Endothelial cell (in vitro differentiated cells): Measurements from ENCODE around the gene CFAP44. TPM values are rescaled to one million over a fixed set of nuclear protein-coding genes. Genes with fewer than 3 reads are reported as not detected.

ENCODE experiments used
- DNase-seq: peaks from one replicate; pipeline ENCODE4 v3.0.0; 2021; ENCODE audit warnings: low spot score
- H3K27ac Mint-ChIP-seq: one replicate; pipeline ENCODE4 v1.8.0; 2021; ENCODE audit warnings: mixed read lengths, inconsistent platforms; ENCODE audit not compliant: unreplicated experiment
- H3K27me3 Mint-ChIP-seq: one replicate; pipeline ENCODE4 v1.8.0; 2021; ENCODE audit warnings: mild to moderate bottlenecking, moderate library complexity, mixed read lengths, inconsistent platforms; ENCODE audit not compliant: unreplicated experiment
- H3K36me3 Mint-ChIP-seq: one replicate; pipeline ENCODE4 v1.8.0; 2021; ENCODE audit warnings: mild to moderate bottlenecking, low read depth, mixed read lengths, inconsistent platforms; ENCODE audit not compliant: unreplicated experiment
- H3K4me1 Mint-ChIP-seq: one replicate; pipeline ENCODE4 v1.8.0; 2021; ENCODE audit warnings: mild to moderate bottlenecking, mixed read lengths, inconsistent platforms; ENCODE audit not compliant: unreplicated experiment
- H3K4me3 Mint-ChIP-seq: one replicate; pipeline ENCODE4 v1.8.0; 2021; ENCODE audit warnings: mild to moderate bottlenecking, mixed read lengths, inconsistent platforms; ENCODE audit not compliant: unreplicated experiment
- H3K9me3 Mint-ChIP-seq: one replicate; pipeline ENCODE4 v1.8.0; 2021; ENCODE audit warnings: mixed read lengths, inconsistent platforms; ENCODE audit not compliant: unreplicated experiment
- microRNA-seq: library from miRNA; unstranded; fragments of <30 nt; microRNA quantifications from one replicate; pipeline ENCODE4, GENCODE V29; 2020; ENCODE audit not compliant: unreplicated experiment
- total RNA-seq: library from RNA; stranded (reverse); fragmentation: NEBNext Ultra II Directional; extraction: Animal tissue kit (Norgen Biotek cat#: 25700); gene quantifications from one replicate; pipeline ENCODE4 v1.2.1, GENCODE V29; 2021; ENCODE audit not compliant: unreplicated experiment
- TF ChIP-seq, protein P1 (sequence below): fragments of 200-600 bp; sonication (generic); IDR thresholded peaks from one replicate; pipeline ENCODE4 v1.5.0; 2021; ENCODE audit warnings: antibody characterized with exemption; ENCODE audit not compliant: unreplicated experiment

The CFAP44 gene
- total RNA-seq, 1 donor from 2014 or later: 1.7 TPM

DNA sequence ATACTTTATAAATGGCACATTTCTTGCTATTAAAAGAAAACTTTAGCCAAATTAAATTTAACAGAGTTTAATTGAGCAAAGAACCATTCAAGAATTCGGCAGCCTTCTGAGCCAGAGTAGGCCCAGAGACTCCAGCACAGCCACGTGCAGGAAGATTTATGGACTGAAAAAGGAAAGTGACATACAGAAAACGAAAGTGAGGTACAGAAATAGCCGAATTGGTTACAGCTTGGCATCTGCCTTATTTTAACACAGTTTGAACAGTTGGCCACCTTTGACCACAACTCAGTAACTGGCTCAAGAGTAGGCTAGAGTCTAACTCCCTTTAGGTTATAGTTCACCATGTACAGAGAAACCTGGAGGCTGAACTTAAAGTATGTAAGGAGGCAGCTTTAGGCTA, 17.6 kb downstream of the CFAP44 start:
- H3K27ac Mint-ChIP-seq: no peak overlapping the region
- no peak overlapping the region for H3K4me3 Mint-ChIP-seq
- H3K9me3 Mint-ChIP-seq: no peaks in the 10 kb centered on the region
- no peaks in the 10 kb centered on the region for H3K4me1 Mint-ChIP-seq
- no peaks in the 10 kb centered on the region for H3K27me3 Mint-ChIP-seq
- H3K36me3 Mint-ChIP-seq: peaks cover 13% of the 10 kb centered on the region
- TF ChIP-seq, protein P1, sequence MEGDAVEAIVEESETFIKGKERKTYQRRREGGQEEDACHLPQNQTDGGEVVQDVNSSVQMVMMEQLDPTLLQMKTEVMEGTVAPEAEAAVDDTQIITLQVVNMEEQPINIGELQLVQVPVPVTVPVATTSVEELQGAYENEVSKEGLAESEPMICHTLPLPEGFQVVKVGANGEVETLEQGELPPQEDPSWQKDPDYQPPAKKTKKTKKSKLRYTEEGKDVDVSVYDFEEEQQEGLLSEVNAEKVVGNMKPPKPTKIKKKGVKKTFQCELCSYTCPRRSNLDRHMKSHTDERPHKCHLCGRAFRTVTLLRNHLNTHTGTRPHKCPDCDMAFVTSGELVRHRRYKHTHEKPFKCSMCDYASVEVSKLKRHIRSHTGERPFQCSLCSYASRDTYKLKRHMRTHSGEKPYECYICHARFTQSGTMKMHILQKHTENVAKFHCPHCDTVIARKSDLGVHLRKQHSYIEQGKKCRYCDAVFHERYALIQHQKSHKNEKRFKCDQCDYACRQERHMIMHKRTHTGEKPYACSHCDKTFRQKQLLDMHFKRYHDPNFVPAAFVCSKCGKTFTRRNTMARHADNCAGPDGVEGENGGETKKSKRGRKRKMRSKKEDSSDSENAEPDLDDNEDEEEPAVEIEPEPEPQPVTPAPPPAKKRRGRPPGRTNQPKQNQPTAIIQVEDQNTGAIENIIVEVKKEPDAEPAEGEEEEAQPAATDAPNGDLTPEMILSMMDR: no peak
- no peak for DNase-seq

DNA sequence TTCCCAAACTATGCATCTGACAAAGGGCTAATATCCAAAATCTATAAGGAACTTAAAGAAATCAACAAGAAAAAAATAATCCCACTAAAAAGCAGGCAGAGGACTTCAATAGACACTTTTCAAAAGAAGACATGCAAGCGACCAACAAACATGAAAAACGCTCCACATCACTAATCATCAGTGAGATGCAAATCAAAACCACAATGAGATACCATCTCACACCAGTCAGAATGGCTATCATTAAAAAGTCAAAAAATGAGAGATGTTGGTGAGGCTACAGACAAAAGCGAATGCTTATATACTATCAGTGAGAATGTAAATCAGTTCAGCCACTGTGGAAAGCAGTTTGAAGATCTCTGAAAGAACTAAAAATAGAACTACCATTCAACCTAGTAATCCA, 20.2 kb downstream of the CFAP44 start:
- peaks cover 8% of the 10 kb centered on the region for H3K36me3 Mint-ChIP-seq
- H3K27me3 Mint-ChIP-seq: no peaks in the 10 kb centered on the region
- no peak for DNase-seq
- H3K27ac Mint-ChIP-seq: no peak overlapping the region
- TF ChIP-seq, protein P1: no peak
- H3K4me1 Mint-ChIP-seq: no peaks in the 10 kb centered on the region
- H3K9me3 Mint-ChIP-seq: no peaks in the 10 kb centered on the region
- no peak overlapping the region for H3K4me3 Mint-ChIP-seq

DNA sequence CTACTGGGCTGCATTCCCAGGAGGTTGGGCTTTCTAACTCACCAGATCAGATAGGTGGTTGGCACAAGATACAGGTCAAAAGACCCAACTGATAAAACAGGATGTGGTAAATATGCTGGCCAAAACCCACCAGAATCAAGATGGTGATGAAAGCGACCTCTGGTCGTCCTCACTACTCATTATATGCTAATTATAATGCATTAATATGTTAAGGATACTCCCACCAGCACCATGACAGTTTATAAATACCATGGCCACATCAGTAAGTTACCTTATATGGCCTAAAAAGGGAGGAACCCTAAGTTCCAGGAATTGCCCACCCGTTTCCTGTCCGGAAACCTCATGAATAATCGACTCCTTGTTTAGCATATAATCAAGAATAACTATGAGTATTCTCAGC, 31.6 kb downstream of the CFAP44 start:
- Mint-ChIP-seq H3K27me3 (peaks cover 7% of the 10 kb centered on the region), H3K9me3 (peaks cover 12% of the 10 kb centered on the region), H3K4me1 (no peaks in the 10 kb centered on the region), H3K36me3 (peaks cover 6% of the 10 kb centered on the region), H3K27ac (no peak overlapping the region), H3K4me3 (no peak overlapping the region)
- TF ChIP-seq, protein P1: no peak
- no peak for DNase-seq

DNA sequence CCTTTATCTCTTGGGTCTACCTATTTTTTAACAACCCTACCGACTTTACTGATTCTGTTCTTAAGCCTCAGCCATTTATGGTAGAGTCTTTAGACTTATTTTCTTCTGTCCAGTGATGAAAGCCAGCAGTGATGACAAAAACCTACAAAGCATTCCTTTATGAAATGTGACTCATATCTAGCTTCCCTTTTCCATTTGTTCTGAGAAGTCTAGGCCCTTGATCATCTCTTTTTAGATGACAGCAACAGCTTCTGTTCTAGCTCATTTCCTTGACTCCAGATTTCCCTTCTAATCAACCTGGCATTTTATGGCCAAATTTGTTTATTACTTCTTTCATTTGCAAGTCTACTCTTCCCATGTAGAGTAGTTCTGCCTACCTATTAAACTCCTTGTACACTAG, 36.1 kb downstream of the CFAP44 start:
- DNase-seq: no peak
- H3K9me3 Mint-ChIP-seq: no peaks in the 10 kb centered on the region
- TF ChIP-seq, protein P1: no peak
- H3K27me3 Mint-ChIP-seq: no peaks in the 10 kb centered on the region
- H3K27ac Mint-ChIP-seq: no peak overlapping the region
- no peaks in the 10 kb centered on the region for H3K36me3 Mint-ChIP-seq
- H3K4me3 Mint-ChIP-seq: no peak overlapping the region
- H3K4me1 Mint-ChIP-seq: no peaks in the 10 kb centered on the region

DNA sequence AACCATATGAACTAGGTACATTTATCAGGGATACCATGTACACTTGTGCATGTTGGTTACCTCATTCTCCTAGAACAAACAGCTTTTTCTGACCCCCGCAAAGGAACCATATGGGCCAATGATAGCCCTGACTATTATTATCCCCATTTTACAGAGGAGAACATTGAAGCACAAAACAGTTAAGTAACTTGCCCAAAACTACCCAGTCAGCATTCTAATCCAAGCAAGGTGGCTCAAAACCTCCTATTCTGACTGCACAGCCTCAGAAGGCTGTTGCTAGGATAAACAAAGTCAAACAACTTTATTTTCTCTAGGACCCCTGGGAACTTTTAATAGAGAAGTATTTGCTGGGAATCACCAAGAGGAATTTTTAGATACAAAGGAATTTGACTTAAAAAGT, 36.7 kb downstream of the CFAP44 start:
- TF ChIP-seq, protein P1: no peak
- H3K36me3 Mint-ChIP-seq: no peaks in the 10 kb centered on the region
- no peak for DNase-seq
- H3K27ac Mint-ChIP-seq: no peak overlapping the region
- no peaks in the 10 kb centered on the region for H3K9me3 Mint-ChIP-seq
- no peak overlapping the region for H3K4me3 Mint-ChIP-seq
- no peaks in the 10 kb centered on the region for H3K27me3 Mint-ChIP-seq
- H3K4me1 Mint-ChIP-seq: no peaks in the 10 kb centered on the region

Small RNA genes lying within 50 kb of the gene (microRNA-seq; reads per million reads assigned to microRNA genes)
- gene MIR8076: not detected

Other genes starting within 250 kb of the CFAP44 start
- 3.8 TPM for gene BOC, start 229.9 kb downstream of the CFAP44 start, total RNA-seq
- gene SPICE1, start 73.7 kb upstream of the CFAP44 start, total RNA-seq: 8.6 TPM
- gene SIDT1, start 91.1 kb upstream of the CFAP44 start, total RNA-seq: 0.92 TPM